ENCODE results near the gene NECTIN1. TPM values are rescaled to one million over a fixed set of nuclear protein-coding genes. Genes with fewer than 3 reads are reported as not detected.
A peak's percentile ranks its signal among the peaks of the same experiment; 100 is the strongest.

The NECTIN1 gene
- total RNA-seq, 1 donor = 5.8 TPM

DNA sequence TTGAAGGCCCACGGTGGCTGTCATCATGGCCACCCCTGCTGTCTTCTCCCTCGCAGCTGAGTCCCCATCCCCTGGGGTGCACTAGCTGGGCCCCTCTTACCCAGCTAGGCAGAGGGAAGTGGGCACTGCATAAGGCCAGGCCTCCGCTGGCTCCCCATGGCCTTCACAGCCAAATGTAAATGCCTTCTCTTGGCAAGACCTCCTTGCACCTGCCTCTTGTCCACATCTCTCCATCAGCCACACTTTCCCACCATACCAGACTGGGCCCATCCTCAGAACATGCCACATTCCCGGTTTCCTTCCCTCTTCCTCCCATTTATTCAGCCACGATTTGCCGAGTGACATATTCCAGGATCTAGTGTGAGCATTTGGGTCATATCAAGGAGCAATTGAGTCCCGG is 49.7 kb downstream of the NECTIN1 start:
- no peaks in the 10 kb centered on the region for H3K36me3 ChIP-seq (ENCODE audit: insufficient read depth, low read length)
- no peaks in the 10 kb centered on the region for H4K20me1 ChIP-seq (ENCODE audit: insufficient read depth, low read length)
- no peak overlapping the region for H3K4me2 ChIP-seq (ENCODE audit: insufficient read depth, low read length)
- no peak overlapping the region for H2AFZ ChIP-seq (ENCODE audit: low read length)
- no peak for DNase-seq (ENCODE audit: insufficient read length, low spot score, missing footprints)
- H3K27me3 ChIP-seq (ENCODE audit: insufficient read depth, low read length) = no peaks in the 10 kb centered on the region
- no peaks in the 10 kb centered on the region for H3K9me3 ChIP-seq (ENCODE audit: low read depth, low read length)
- TF ChIP-seq CTCF (IDR thresholded peaks at IDR 0.05; ENCODE audit: extremely low read depth, low read depth, low read length) = no peak
- H3K4me1 ChIP-seq (ENCODE audit: insufficient read depth, low read length) = peaks cover 17% of the 10 kb centered on the region
- no peaks in the 10 kb centered on the region for H3K79me2 ChIP-seq (ENCODE audit: insufficient read depth, low read length)
- H3K4me3 ChIP-seq (ENCODE audit: insufficient read depth, low read length) = no peak overlapping the region
- no peak overlapping the region for H3K27ac ChIP-seq (ENCODE audit: low read depth, low read length)

DNA sequence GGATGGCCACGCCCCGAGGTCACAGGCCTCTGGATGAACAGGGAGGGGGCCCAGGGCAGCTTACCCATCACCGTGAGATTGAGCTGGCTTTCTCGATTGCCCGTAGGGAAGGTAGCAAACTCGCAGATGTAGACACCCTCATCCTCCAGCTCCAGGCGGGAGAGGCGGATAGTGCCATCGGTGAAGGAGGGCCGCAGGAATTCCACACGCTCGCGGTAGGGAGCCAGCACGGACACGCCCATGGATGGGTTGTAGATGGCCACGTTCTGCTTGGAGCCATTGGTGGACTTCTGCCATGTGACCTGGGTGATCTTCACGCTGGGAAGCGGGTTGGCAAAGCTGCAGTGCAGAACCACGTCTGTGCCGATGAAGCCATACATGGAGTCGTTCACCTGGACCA is 50.6 kb downstream of the NECTIN1 start:
- DNase-seq (ENCODE audit: insufficient read length, low spot score, missing footprints) = no peak
- no peaks in the 10 kb centered on the region for H3K36me3 ChIP-seq (ENCODE audit: insufficient read depth, low read length)
- no peak overlapping the region for H3K27ac ChIP-seq (ENCODE audit: low read depth, low read length)
- no peak overlapping the region for H3K4me2 ChIP-seq (ENCODE audit: insufficient read depth, low read length)
- peaks cover 14% of the 10 kb centered on the region for H3K4me1 ChIP-seq (ENCODE audit: insufficient read depth, low read length)
- no peaks in the 10 kb centered on the region for H4K20me1 ChIP-seq (ENCODE audit: insufficient read depth, low read length)
- TF ChIP-seq CTCF (IDR thresholded peaks at IDR 0.05; ENCODE audit: extremely low read depth, low read depth, low read length) = no peak
- H3K27me3 ChIP-seq (ENCODE audit: insufficient read depth, low read length) = no peaks in the 10 kb centered on the region
- H3K4me3 ChIP-seq (ENCODE audit: insufficient read depth, low read length) = no peak overlapping the region
- no peaks in the 10 kb centered on the region for H3K9me3 ChIP-seq (ENCODE audit: low read depth, low read length)
- no peaks in the 10 kb centered on the region for H3K79me2 ChIP-seq (ENCODE audit: insufficient read depth, low read length)
- no peak overlapping the region for H2AFZ ChIP-seq (ENCODE audit: low read length)

- Histone ChIP-seq H3K9me3 (ENCODE audit: low read depth, low read length) (no peaks in the 10 kb centered on the region), H4K20me1 (ENCODE audit: insufficient read depth, low read length) (no peaks in the 10 kb centered on the region), H3K4me3 (ENCODE audit: insufficient read depth, low read length) (no peak overlapping the region), H2AFZ (ENCODE audit: low read length) (no peak overlapping the region), H3K27ac (ENCODE audit: low read depth, low read length) (no peak overlapping the region), H3K27me3 (ENCODE audit: insufficient read depth, low read length) (no peaks in the 10 kb centered on the region), H3K4me2 (ENCODE audit: insufficient read depth, low read length) (no peak overlapping the region), H3K4me1 (ENCODE audit: insufficient read depth, low read length) (peaks cover 14% of the 10 kb centered on the region), H3K36me3 (ENCODE audit: insufficient read depth, low read length) (no peaks in the 10 kb centered on the region), H3K79me2 (ENCODE audit: insufficient read depth, low read length) (no peaks in the 10 kb centered on the region)
- TF ChIP-seq CTCF (IDR thresholded peaks at IDR 0.05; ENCODE audit: extremely low read depth, low read depth, low read length) = no peak
- DNase-seq (ENCODE audit: insufficient read length, low spot score, missing footprints) = no peak
Observed at GRCh38 chr11:119677840-119678239, 51.2 kb downstream of the NECTIN1 start.

DNA sequence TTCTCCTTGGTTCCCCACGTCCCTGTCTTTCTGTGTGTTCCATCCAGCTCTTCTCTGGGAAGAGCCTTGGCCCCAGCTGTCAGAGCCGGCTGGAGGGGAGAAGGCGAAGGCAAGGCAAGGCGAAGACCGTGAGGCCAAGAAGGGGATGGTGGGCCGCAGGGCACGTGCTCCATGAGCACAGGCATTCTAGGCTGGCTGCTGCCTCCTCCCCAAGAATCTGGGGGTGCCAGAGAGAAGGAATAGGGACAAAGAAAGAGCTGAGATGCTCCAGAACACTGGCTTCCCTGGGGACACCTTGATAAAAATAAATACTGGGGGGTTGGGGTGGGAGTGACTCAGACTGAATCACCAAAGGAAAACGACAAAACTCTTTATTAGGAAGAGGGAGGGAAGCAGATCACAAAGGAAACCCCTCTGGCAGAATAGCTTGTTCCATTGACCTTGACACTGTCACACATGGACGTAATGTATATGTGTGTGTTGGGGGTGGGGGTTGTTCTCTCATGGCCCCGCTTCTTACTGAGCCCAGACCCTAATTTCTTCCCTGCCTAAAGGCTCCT is 52.5 kb downstream of the NECTIN1 start:
- no peak overlapping the region for H3K27ac ChIP-seq (ENCODE audit: low read depth, low read length)
- no peaks in the 10 kb centered on the region for H4K20me1 ChIP-seq (ENCODE audit: insufficient read depth, low read length)
- DNase-seq (ENCODE audit: insufficient read length, low spot score, missing footprints) = no peak
- H3K36me3 ChIP-seq (ENCODE audit: insufficient read depth, low read length) = no peaks in the 10 kb centered on the region
- no peak overlapping the region for H2AFZ ChIP-seq (ENCODE audit: low read length)
- H3K27me3 ChIP-seq (ENCODE audit: insufficient read depth, low read length) = no peaks in the 10 kb centered on the region
- H3K4me2 ChIP-seq (ENCODE audit: insufficient read depth, low read length) = peak overlapping the region; percentile 23
- no peaks in the 10 kb centered on the region for H3K79me2 ChIP-seq (ENCODE audit: insufficient read depth, low read length)
- TF ChIP-seq CTCF (IDR thresholded peaks at IDR 0.05; ENCODE audit: extremely low read depth, low read depth, low read length) = no peak
- H3K4me1 ChIP-seq (ENCODE audit: insufficient read depth, low read length) = peaks cover 17% of the 10 kb centered on the region
- no peak overlapping the region for H3K4me3 ChIP-seq (ENCODE audit: insufficient read depth, low read length)
- no peaks in the 10 kb centered on the region for H3K9me3 ChIP-seq (ENCODE audit: low read depth, low read length)
